ENCODE data around the gene HACD3. TPM values are rescaled to one million over a fixed set of nuclear protein-coding genes. Genes with fewer than 3 reads are reported as not detected.
A peak's percentile ranks its signal among the peaks of the same experiment; 100 is the strongest.
"Not testable (repeated sequence)": the region's sequence is repeated elsewhere in the genome, so short reads cannot be mapped to it uniquely, and the experiment has no call there.

Gene HACD3
- total RNA-seq, 2 donors from 2014 or later, result 39.3 to 49.6 TPM

GRCh38 chr15:65587094-65587493 is 56.8 kb downstream of the HACD3 start:
- Mint-ChIP-seq H3K4me3 (no peak overlapping the region), H3K27me3 (no peaks in the 10 kb centered on the region), H3K27ac (no peak overlapping the region), H3K36me3 (peaks cover 36% of the 10 kb centered on the region), H3K4me1 (ENCODE audit: low read depth in 2 of 2) (peaks cover 11 to 18% of the 10 kb centered on the region in 2 donors), H3K9me3 (no peaks in the 10 kb centered on the region)
- DNase-seq (ENCODE audit: low spot score) (no peak), ATAC-seq (no peak)

DNA sequence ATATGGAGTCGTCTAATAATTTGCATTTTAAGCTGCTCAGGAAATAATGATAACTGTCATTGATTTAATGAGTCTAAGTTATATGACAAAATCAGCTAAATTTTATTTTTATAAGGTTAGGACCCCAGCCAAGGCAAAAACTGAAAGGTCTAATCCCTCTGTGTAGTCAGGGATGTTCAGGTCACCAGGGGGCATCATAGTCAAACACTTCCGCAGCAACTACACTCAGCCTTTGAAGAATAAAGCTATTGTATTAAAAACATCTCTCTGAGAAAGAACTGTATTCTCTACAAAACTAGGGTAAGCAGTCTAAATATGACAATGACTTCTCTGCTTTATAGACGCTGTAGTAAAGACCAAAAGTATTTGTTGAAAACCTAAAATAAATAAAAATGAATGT is 65.7 kb downstream of the HACD3 start:
- no peaks in the 10 kb centered on the region for H3K4me1 Mint-ChIP-seq (ENCODE audit: low read depth in 2 of 2)
- H3K36me3 Mint-ChIP-seq, result peaks cover 23% of the 10 kb centered on the region
- no peaks in the 10 kb centered on the region for H3K27me3 Mint-ChIP-seq
- H3K4me3 Mint-ChIP-seq, result no peak overlapping the region
- no peak overlapping the region for H3K27ac Mint-ChIP-seq
- no peaks in the 10 kb centered on the region for H3K9me3 Mint-ChIP-seq
- DNase-seq (ENCODE audit: low spot score) (no peak), ATAC-seq (no peak)

DNA sequence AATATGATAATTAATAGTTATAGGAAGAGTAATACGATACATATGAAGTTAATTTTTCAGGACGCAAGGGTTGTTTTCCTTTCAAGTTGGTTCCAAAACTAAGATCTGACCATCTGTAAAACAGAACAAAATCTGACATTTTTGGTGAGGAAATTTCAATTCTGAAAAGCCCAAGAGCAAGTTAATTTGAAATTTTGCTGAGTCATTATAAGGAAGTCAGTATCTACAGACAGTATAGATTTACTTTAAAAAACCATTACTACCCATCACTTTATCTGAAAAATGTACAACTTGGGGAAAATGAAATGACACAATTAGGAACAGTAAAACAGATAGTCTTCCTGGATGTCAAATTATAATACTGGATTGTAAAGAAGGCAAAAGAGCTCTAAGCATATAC is 68.2 kb downstream of the HACD3 start:
- Mint-ChIP-seq H3K4me3 (no peak overlapping the region), H3K4me1 (ENCODE audit: low read depth in 2 of 2) (no peaks in the 10 kb centered on the region), H3K27me3 (no peaks in the 10 kb centered on the region), H3K9me3 (no peaks in the 10 kb centered on the region), H3K27ac (peak overlapping the region in 1 of 2 donors; percentile 11), H3K36me3 (peaks cover 11% of the 10 kb centered on the region)
- ATAC-seq, result no peak
- no peak for DNase-seq (ENCODE audit: low spot score)

DNA sequence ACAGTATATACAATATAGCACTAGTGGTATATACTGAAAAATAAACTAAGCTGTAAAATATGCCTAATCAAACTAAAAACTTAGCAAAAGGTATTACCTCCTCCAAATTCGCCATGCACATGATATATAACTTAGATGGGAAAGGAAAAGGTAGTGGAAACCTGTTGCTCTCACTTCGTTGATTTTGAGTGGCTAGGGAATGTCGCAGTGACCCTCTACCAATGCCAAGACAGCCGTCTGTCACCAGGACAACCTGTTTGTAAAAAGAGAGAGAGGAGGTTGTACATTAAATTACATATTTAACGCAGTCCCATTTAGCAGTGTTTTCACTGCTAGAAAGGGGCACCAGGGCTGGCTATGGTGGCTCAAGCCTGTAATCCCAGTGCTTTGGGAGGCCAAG is 69.4 kb downstream of the HACD3 start:
- Mint-ChIP-seq H3K4me1 (ENCODE audit: low read depth in 2 of 2) (no peaks in the 10 kb centered on the region), H3K9me3 (no peaks in the 10 kb centered on the region), H3K27ac (no peak overlapping the region), H3K36me3 (peaks cover 9% of the 10 kb centered on the region), H3K27me3 (no peaks in the 10 kb centered on the region), H3K4me3 (no peak overlapping the region)
- ATAC-seq, result no peak
- DNase-seq (ENCODE audit: low spot score), result no peak

DNA sequence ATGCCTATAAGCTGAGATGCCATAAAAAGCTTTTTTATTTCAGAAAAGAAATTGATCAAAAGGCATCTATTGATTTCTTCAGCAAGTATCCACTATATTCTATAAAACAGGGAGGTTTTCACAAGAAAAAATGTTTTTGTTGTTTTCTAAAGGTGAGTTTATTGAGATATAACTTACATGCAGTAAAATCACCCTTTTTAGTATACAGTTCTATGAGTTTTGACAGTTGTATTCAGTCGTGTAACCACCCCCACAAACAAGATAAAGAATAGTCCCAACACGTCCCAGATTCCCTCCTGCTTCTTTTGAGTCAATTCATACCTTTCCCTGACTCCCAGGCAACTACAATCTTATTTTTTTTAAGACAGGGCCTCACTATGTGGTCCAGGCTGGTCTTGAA is 72.9 kb downstream of the HACD3 start:
- Mint-ChIP-seq H3K27ac (peak overlapping the region in 1 of 2 donors; percentile 21), H3K27me3 (no peaks in the 10 kb centered on the region), H3K9me3 (no peaks in the 10 kb centered on the region), H3K4me1 (ENCODE audit: low read depth in 2 of 2) (no peaks in the 10 kb centered on the region), H3K4me3 (no peak overlapping the region), H3K36me3 (peaks cover 6% of the 10 kb centered on the region)
- no peak for ATAC-seq
- DNase-seq (ENCODE audit: low spot score), result no peak

- DNase-seq (ENCODE audit: low spot score) (no peak), ATAC-seq (no peak)
- Mint-ChIP-seq H3K9me3 (no peaks in the 10 kb centered on the region), H3K27ac (peak overlapping the region in 1 of 2 donors; percentile 21), H3K36me3 (peaks cover 4% of the 10 kb centered on the region), H3K4me3 (no peak overlapping the region), H3K4me1 (ENCODE audit: low read depth in 2 of 2) (no peaks in the 10 kb centered on the region), H3K27me3 (no peaks in the 10 kb centered on the region)
Measured at GRCh38 chr15:65603559-65603958, 73.3 kb downstream of the HACD3 start.

DNA sequence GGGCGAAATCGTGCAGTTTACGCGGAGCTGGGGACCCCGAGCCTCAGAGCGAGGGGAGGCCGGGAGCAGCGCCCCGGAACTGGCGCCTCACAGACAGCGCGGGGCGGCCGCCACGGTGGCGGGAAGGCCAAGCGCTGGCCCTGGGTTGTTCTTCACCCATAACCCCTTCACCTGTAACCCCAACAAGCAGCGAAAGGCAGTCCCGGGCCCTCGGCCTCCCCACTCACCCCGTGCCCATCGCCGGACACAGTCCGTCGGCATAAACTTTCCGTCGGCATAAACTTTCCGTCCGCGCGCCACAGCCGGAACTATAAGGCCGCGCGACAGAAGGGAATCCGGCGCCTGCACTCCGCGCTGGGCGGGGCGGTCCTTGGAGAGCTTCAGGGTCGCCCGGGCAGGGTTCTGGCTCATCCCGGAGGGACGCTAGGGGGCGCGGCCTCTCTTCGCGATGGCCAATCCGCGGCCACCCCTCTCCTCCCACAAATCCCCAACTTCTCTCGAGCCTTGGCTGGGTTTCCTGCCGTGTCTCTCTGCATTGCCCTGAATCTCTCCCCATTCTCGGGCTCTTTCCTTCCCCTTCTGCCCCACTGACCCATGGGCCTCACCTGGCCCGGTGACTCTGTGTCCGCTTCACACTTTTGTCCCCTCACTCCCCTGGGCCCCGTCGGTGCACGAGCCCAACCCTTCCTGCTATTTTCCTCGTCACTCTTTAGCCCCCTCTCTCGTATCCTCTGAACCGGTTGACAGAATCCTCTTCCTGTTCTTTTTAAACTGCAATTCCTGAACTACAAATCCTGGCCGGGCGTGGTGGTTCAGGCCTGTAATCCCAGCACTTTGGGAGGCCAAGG is 80.8 kb downstream of the HACD3 start, which contains the start of gene INTS14:
TSS of gene INTS14 (minus strand) at position 261 of the 848 bp plus-strand sequence. CDS start 3,751 bp downstream, outside the sequence.
- ATAC-seq, result peak; percentile 99 to 100
- H3K9me3 Mint-ChIP-seq, result no peaks in the 10 kb centered on the region
- no peaks in the 10 kb centered on the region for H3K27me3 Mint-ChIP-seq
- H3K27ac Mint-ChIP-seq, result peak within 1 kb of the TSS; percentile 91 to 99
- H3K4me3 Mint-ChIP-seq, result peak within 1 kb of the TSS; percentile 95
- H3K36me3 Mint-ChIP-seq, result no peaks in the 10 kb centered on the region
- peaks cover 27% of the 10 kb centered on the region in 2 donors for H3K4me1 Mint-ChIP-seq (ENCODE audit: low read depth in 2 of 2)
- DNase-seq (ENCODE audit: low spot score), result peak; percentile 97

DNA sequence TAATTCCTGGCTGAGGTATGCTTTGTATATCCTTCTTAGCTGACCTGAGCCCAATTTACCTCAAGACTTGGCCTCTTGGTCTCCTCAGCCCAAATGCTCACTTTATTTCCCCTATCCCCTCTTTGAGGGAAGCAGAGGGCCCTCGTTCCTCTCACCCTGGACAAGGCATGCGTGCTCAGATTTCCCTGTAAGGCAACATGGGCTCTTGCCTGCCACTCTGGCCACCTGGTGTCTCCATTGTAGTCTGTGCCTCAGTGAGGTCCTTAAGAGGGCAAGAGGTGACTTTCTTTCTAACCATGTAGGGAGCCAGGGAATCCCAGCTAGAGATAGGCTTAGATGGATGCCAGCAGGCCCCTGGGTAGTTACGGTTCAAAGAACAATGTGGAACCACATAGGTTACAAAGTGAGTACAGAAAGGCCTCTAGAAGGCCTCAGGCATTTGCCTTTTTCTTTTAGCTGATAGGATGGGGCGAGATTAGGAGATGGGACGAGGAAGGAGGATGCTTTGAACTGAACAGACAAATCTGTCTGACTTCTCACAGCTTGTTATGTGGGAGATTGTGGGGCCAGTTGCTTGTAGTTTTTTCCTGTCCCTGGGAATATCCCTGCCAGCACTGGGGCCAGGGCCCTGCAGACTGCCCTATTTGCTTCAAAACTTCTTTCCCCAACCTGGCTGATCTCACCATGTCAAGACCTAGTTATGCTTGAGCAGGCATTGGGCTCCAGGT is 81.8 kb downstream of the HACD3 start:
- Mint-ChIP-seq H3K4me3 (peak overlapping the region; percentile 95), H3K4me1 (ENCODE audit: low read depth in 2 of 2) (peaks cover 27% of the 10 kb centered on the region in 2 donors), H3K27ac (peak overlapping the region; percentile 91 to 99), H3K36me3 (no peaks in the 10 kb centered on the region), H3K9me3 (no peaks in the 10 kb centered on the region), H3K27me3 (no peaks in the 10 kb centered on the region)
- DNase-seq (ENCODE audit: low spot score) (no peak), ATAC-seq (no peak)

- ATAC-seq (peak in 1 of 2 donors; percentile 14), DNase-seq (ENCODE audit: low spot score) (no peak)
- Mint-ChIP-seq H3K27me3 (no peaks in the 10 kb centered on the region), H3K27ac (peak overlapping the region; percentile 91 to 99), H3K36me3 (no peaks in the 10 kb centered on the region), H3K4me3 (peak overlapping the region; percentile 95), H3K9me3 (no peaks in the 10 kb centered on the region), H3K4me1 (ENCODE audit: low read depth in 2 of 2) (peaks cover 27% of the 10 kb centered on the region in 2 donors)
Measured at GRCh38 chr15:65612616-65612946, 82.3 kb downstream of the HACD3 start.

DNA sequence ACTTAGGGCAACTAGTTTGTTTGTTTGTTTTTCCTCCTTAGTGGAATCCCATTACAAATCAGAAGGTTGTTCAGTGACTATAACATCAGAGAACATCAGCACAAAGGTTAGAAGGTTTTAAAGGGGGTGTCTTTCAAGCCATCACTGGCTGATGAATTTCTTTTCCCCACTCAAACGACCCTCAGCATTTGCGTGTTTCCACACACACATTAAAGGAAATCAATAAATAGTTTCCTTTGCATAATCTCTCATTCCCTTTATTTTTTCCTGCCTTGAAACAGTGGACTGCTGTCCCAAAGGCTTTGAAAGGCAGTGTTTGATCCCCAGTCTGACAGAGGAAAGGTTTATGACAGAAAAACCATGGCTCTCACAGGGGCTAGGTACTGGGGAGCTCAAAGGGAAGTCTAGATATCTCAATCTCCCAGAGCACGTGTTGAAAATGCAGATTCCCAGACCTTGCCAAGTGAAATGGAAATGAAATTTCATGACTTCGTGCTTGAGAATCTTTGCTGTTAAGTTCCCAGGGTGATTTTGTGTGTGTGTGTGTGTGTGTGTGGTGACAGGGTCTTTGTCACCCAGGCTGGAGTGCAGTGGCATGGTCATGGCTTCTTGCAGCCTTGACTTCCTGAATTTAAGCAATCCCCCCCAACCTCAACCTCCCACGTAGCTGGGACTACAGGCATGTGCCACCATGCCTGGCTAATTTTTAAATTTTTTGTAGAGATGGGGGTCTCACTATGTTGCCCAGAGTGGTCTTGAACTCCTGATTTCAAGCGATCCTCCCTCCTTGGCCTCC is 82.9 kb downstream of the HACD3 start:
- peak overlapping the region; percentile 91 to 99 for H3K27ac Mint-ChIP-seq
- H3K4me3 Mint-ChIP-seq, result peak overlapping the region; percentile 95
- no peaks in the 10 kb centered on the region for H3K9me3 Mint-ChIP-seq

GRCh38 chr15:65615887-65616286 is 85.6 kb downstream of the HACD3 start:
- H3K4me1 Mint-ChIP-seq (ENCODE audit: low read depth in 2 of 2), result peaks cover 22 to 27% of the 10 kb centered on the region in 2 donors
- not testable (repeated sequence) for H3K4me3 Mint-ChIP-seq; H3K27me3 Mint-ChIP-seq; H3K9me3 Mint-ChIP-seq; DNase-seq (ENCODE audit: low spot score); H3K27ac Mint-ChIP-seq; H3K36me3 Mint-ChIP-seq; ATAC-seq

More for the DNA sequence above, 82.9 kb downstream of the HACD3 start:
- H3K4me1 Mint-ChIP-seq (ENCODE audit: low read depth in 2 of 2), result peaks cover 27% of the 10 kb centered on the region in 2 donors
- no peak for DNase-seq (ENCODE audit: low spot score)
- H3K27me3 Mint-ChIP-seq, result no peaks in the 10 kb centered on the region
- ATAC-seq, result no peak
- H3K36me3 Mint-ChIP-seq, result no peaks in the 10 kb centered on the region

GRCh38 chr15:65618560-65619109 is 88.4 kb downstream of the HACD3 start:
- DNase-seq (ENCODE audit: low spot score) (no peak), ATAC-seq (no peak)
- Mint-ChIP-seq H3K4me1 (ENCODE audit: low read depth in 2 of 2) (peaks cover 0 to 10% of the 10 kb centered on the region in 2 donors), H3K9me3 (no peaks in the 10 kb centered on the region), H3K27me3 (no peaks in the 10 kb centered on the region), H3K27ac (no peak overlapping the region), H3K4me3 (no peak overlapping the region), H3K36me3 (no peaks in the 10 kb centered on the region)

GRCh38 chr15:65619626-65620290 is 89.5 kb downstream of the HACD3 start:
- Mint-ChIP-seq H3K27ac (no peak overlapping the region), H3K36me3 (no peaks in the 10 kb centered on the region), H3K9me3 (no peaks in the 10 kb centered on the region), H3K4me1 (ENCODE audit: low read depth in 2 of 2) (peaks cover 0 to 5% of the 10 kb centered on the region in 2 donors), H3K27me3 (no peaks in the 10 kb centered on the region), H3K4me3 (no peak overlapping the region)
- ATAC-seq (no peak), DNase-seq (ENCODE audit: low spot score) (no peak)

Measured in natural killer cell treated with Interleukin-12 subunit alpha and Interleukin-12 subunit beta and Interleukin-15 and Interleukin-18, amount 100 ng/mL, for 72 hours (primary cell).